H1 (cell line): ENCODE measurements around the gene RSU1.

Source experiments
- CBX5 ChIP-seq: fragments of 300-800, 300-1000 bp; sonication (generic); IDR thresholded peaks from 2 replicates; pipeline ENCODE4 v1.7.1; 2016; ENCODE audit warnings: antibody characterized with exemption, low read length, low read depth
- EZH2 ChIP-seq: fragments of 200-600 bp; sonication (generic); IDR thresholded peaks from 2 replicates; pipeline ENCODE4 v1.7.1; 2012; ENCODE audit warnings: low read depth, mild to moderate bottlenecking, moderate library complexity, low read length, inconsistent platforms; ENCODE audit not compliant: severe bottlenecking
- GTF2F1 ChIP-seq: IDR thresholded peaks from 2 replicates; pipeline ENCODE4 v1.6.1; 2012; ENCODE audit warnings: low read depth, low read length, improper control_type of control experiment, borderline replicate concordance
- NRF1 ChIP-seq: IDR thresholded peaks from 2 replicates; pipeline ENCODE4 v1.6.1; 2011; ENCODE audit warnings: mild to moderate bottlenecking, low read depth, low read length, improper control_type of control experiment
- POLR2A ChIP-seq, 2 experiments: IDR thresholded peaks; 1 replicate in 1 of 2; 2 replicates in 1 of 2; pipeline ENCODE4 v1.6.1; 2011; ENCODE audit warnings: low read depth in 2 of 2, low read length in 2 of 2, mild to moderate bottlenecking in 2 of 2; ENCODE audit errors: control extremely low read depth in 1 of 2
- POLR2AphosphoS5 ChIP-seq: IDR thresholded peaks from 2 replicates; pipeline ENCODE4 v1.6.1; 2011; ENCODE audit warnings: low read depth, low read length
- RXRA ChIP-seq: IDR thresholded peaks from 2 replicates; pipeline ENCODE4 v1.6.1; 2011; ENCODE audit warnings: low read depth, mild to moderate bottlenecking, low read length, moderate library complexity; ENCODE audit not compliant: insufficient read depth
- SAP30 ChIP-seq: fragments of 300-600 bp; sonication (generic); IDR thresholded peaks from 2 replicates; pipeline ENCODE4 v1.7.1; 2012; ENCODE audit warnings: low read length, moderate library complexity, mild to moderate bottlenecking, inconsistent platforms; ENCODE audit not compliant: insufficient read depth, insufficient replicate concordance
- SP1 ChIP-seq: IDR thresholded peaks from 2 replicates; pipeline ENCODE4 v1.6.1; 2011; ENCODE audit warnings: low read depth, low read length
- TCF12 ChIP-seq: IDR thresholded peaks from 2 replicates; pipeline ENCODE4 v1.6.1; 2011; ENCODE audit warnings: low read depth, mild to moderate bottlenecking, low read length
- TF ChIP-seq, protein P1 (sequence below), 3 experiments: IDR thresholded peaks; 1 replicate in 2 of 3; 2 replicates in 1 of 3; pipeline versions ENCODE4 v1.5.1 to v1.6.1; 2011; ENCODE audit warnings: low read length in 3 of 3, mild to moderate bottlenecking in 3 of 3, inconsistent platforms in 2 of 3, low read depth in 1 of 3, moderate library complexity in 1 of 3; ENCODE audit not compliant: insufficient read depth in 1 of 3; ENCODE audit errors: control extremely low read depth in 1 of 3

DNA sequence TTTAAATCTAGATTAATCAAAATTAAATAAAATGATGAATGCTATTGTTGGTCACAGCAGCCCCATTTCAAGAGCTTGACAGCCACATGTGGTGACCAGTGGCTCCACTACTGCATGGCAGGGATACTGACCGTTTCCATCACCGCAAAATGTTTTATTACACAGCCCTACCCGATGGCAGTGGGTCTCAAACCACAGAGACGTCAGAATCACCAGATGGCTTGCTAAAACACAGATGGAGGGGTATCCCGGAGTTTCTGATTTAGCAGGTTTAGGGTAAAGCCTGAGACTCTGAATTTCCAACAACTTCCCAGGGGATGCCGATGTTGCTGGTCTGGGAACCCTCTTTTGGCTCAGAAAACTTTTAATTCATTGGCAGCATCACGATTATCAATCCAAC lies 47.9 kb downstream of the RSU1 start:
- no peak for TF ChIP-seq POLR2AphosphoS5
- TF ChIP-seq NRF1: no peak
- no peak for TF ChIP-seq RXRA
- TF ChIP-seq, protein P1, sequence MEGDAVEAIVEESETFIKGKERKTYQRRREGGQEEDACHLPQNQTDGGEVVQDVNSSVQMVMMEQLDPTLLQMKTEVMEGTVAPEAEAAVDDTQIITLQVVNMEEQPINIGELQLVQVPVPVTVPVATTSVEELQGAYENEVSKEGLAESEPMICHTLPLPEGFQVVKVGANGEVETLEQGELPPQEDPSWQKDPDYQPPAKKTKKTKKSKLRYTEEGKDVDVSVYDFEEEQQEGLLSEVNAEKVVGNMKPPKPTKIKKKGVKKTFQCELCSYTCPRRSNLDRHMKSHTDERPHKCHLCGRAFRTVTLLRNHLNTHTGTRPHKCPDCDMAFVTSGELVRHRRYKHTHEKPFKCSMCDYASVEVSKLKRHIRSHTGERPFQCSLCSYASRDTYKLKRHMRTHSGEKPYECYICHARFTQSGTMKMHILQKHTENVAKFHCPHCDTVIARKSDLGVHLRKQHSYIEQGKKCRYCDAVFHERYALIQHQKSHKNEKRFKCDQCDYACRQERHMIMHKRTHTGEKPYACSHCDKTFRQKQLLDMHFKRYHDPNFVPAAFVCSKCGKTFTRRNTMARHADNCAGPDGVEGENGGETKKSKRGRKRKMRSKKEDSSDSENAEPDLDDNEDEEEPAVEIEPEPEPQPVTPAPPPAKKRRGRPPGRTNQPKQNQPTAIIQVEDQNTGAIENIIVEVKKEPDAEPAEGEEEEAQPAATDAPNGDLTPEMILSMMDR (IDR thresholded peaks at IDR 0.05; ENCODE audit: control extremely low read depth in 1 of 3, insufficient read depth in 1 of 3, low read depth in 1 of 3, low read length in 3 of 3): no peak
- TF ChIP-seq GTF2F1: no peak
- no peak for TF ChIP-seq POLR2A (IDR thresholded peaks at IDR 0.05; ENCODE audit: control extremely low read depth in 1 of 2, low read depth in 2 of 2, low read length in 2 of 2)
- TF ChIP-seq EZH2: no peak
- TF ChIP-seq CBX5: no peak
- TF ChIP-seq TCF12: no peak
- no peak for TF ChIP-seq SAP30
- no peak for TF ChIP-seq SP1
